K562 (cell line): Measurements from ENCODE around the gene TXNIP. TPM values are rescaled to one million over a fixed set of nuclear protein-coding genes. Genes with fewer than 3 reads are reported as not detected.

Experiments used
- ATAC-seq: fragments of 200-7000 bp; cut with Tn5 transposase; 3 replicates; pipeline ENCODE4 v1.9.1; 2020; ENCODE audit warnings: moderate library complexity
- BruUV-seq: library from RNA; stranded (reverse); fragments of 400-500 nt; replicated peaks from 2 replicates; lab custom pipeline; 2021; lab: Mats Ljungman, UMichigan
- CTCF ChIA-PET: fragments of 300-600 bp; formaldehyde crosslinking; extraction: SDS; loops from one replicate; lab custom pipeline; 2021; ENCODE audit warnings: low intra/inter-chr PET ratio; lab: Yijun Ruan, JAX
- POLR2A ChIA-PET: fragments of 300-600, 350-650 bp; sonication (Branson Sonifier 250); formaldehyde crosslinking; extraction: SDS; loops from one replicate; lab custom pipeline; 2021; ENCODE audit warnings: antibody characterized with exemption, inconsistent platforms; lab: Yijun Ruan, JAX
- DNase-seq, 4 experiments: peaks; one replicate each; pipeline versions ENCODE4 v3.0.0 to v3.0.0-alpha.2; 2011 to 2018; ENCODE audit warnings: low spot score in 3 of 4, mixed read lengths in 3 of 4; ENCODE audit errors: extremely low read depth in 1 of 4
- FAIRE-seq: peaks from 2 replicates; lab custom pipeline; 2011; peaks lifted over from hg19 to GRCh38; lab: Jason Lieb, UNC
- H2AFZ ChIP-seq: 2 replicates; pipeline ENCODE4 v1.6.0; 2011; ENCODE audit warnings: low read depth, low read length, control low read depth, inconsistent platforms
- H3K27ac ChIP-seq: fragments of 200-600 bp; 3 replicates; pipeline ENCODE4 v1.8.0; 2011; ENCODE audit warnings: low read depth, mild to moderate bottlenecking, control low read depth, inconsistent platforms, low read length, moderate library complexity, mixed read lengths; ENCODE audit errors: extremely low read depth
- H3K27me3 ChIP-seq, 2 experiments: fragments of 300-600 bp in 1 of 2; 2 replicates in 1 of 2; 3 replicates in 1 of 2; pipeline versions ENCODE4 v1.6.0 to v1.8.0; 2011; ENCODE audit warnings: inconsistent platforms in 2 of 2, low read length in 2 of 2, mild to moderate bottlenecking in 1 of 2, mixed read lengths in 1 of 2, moderate library complexity in 1 of 2; ENCODE audit not compliant: control insufficient read depth in 2 of 2, insufficient read depth in 2 of 2
- H3K36me3 ChIP-seq: fragments of 300-600 bp; 3 replicates; pipeline ENCODE4 v1.8.0; 2011; ENCODE audit warnings: mild to moderate bottlenecking, low read length, inconsistent platforms; ENCODE audit not compliant: control insufficient read depth, insufficient read depth
- H3K4me1 ChIP-seq, 2 experiments: fragments of 200-600 bp in 1 of 2; replicated peaks in 1 of 2; 2 replicates in 1 of 2; 3 replicates in 1 of 2; pipeline versions ENCODE4 v1.5.1 to v1.8.0; 2011; ENCODE audit warnings: inconsistent platforms in 2 of 2, low read length in 2 of 2, mild to moderate bottlenecking in 1 of 2, mixed read lengths in 1 of 2, moderate library complexity in 1 of 2; ENCODE audit not compliant: control insufficient read depth in 2 of 2, insufficient read depth in 2 of 2
- H3K4me2 ChIP-seq: 2 replicates; pipeline ENCODE4 v1.6.1; 2011; ENCODE audit warnings: low read length, control low read depth, inconsistent platforms, mixed read lengths; ENCODE audit not compliant: insufficient read depth
- H3K4me3 ChIP-seq: fragments of 200-600 bp; sonication (generic), shearing (Covaris generic); 2 replicates; pipeline ENCODE4 v1.5.1; 2016; ENCODE audit warnings: control low read depth, inconsistent platforms
- H3K79me2 ChIP-seq: fragments of 200-600 bp; 3 replicates; pipeline ENCODE4 v1.8.0; 2011; ENCODE audit warnings: low read length, inconsistent platforms; ENCODE audit not compliant: control insufficient read depth, insufficient read depth
- H3K9ac ChIP-seq, 2 experiments: 2 replicates each; pipeline versions ENCODE4 v1.6.0 to v1.6.1; 2011; ENCODE audit warnings: low read depth in 2 of 2, low read length in 2 of 2, control low read depth in 1 of 2, inconsistent platforms in 1 of 2, mild to moderate bottlenecking in 1 of 2, mixed read lengths in 1 of 2; ENCODE audit not compliant: insufficient read depth in 1 of 2
- H3K9me1 ChIP-seq: one replicate; pipeline ENCODE4 v1.6.0; 2011; ENCODE audit warnings: inconsistent platforms, mild to moderate bottlenecking, low read length, moderate library complexity; ENCODE audit not compliant: control insufficient read depth, insufficient read depth
- H3K9me3 ChIP-seq: replicated peaks from 2 replicates; pipeline ENCODE4 v1.5.1; 2011; ENCODE audit warnings: low read depth, low read length, inconsistent platforms; ENCODE audit not compliant: control insufficient read depth, insufficient read depth
- H4K20me1 ChIP-seq: replicated peaks from 2 replicates; pipeline ENCODE4 v1.6.1; 2011; ENCODE audit warnings: low read length, inconsistent platforms, mixed read lengths; ENCODE audit not compliant: control insufficient read depth, insufficient read depth
- HLTF ChIP-seq: fragments of 450-650 bp; IDR thresholded peaks from 2 replicates; pipeline ENCODE4 v1.6.1; 2016
- HNRNPH1 ChIP-seq: fragments of 200-400 bp; formaldehyde crosslinking; optimal IDR thresholded peaks from 2 replicates; pipeline ENCODE3; 2017; ENCODE audit warnings: low read depth, mild to moderate bottlenecking, low read length, moderate library complexity
- NFE2L1 ChIP-seq: fragments of 450-650 bp; IDR thresholded peaks from 2 replicates; pipeline ENCODE4 v1.6.1; 2016; ENCODE audit warnings: missing genetic modification characterization, low read depth, mild to moderate bottlenecking, missing compliant biosample characterization, moderate library complexity, borderline replicate concordance
- NR3C1 ChIP-seq: sonication (generic); formaldehyde crosslinking; IDR thresholded peaks from 2 replicates; pipeline ENCODE4 v1.8.1; 2022; ENCODE audit warnings: missing genetic modification reagents
- PPARD ChIP-seq: fragments of 250-450 bp; sonication (Bioruptor Pico); IDR thresholded peaks from 2 replicates; pipeline ENCODE4 v1.8.0; 2022; ENCODE audit warnings: inconsistent platforms, mild to moderate bottlenecking, moderate library complexity
- PURB ChIP-seq: sonication (generic); formaldehyde crosslinking; IDR thresholded peaks from 2 replicates; pipeline ENCODE4 v1.9.0; 2021; ENCODE audit warnings: low read depth, mild to moderate bottlenecking, missing genetic modification reagents
- RAD21 ChIP-seq, 2 experiments: fragments of 250-450 bp in 1 of 2; fragments of 450-650 bp in 1 of 2; sonication (Bioruptor Pico) in 1 of 2; formaldehyde crosslinking in 1 of 2; IDR thresholded peaks in 1 of 2; conservative IDR thresholded peaks in 1 of 2; 2 replicates each; pipeline versions ENCODE4 v1.4.0 to v1.8.0; 2020 to 2022; ENCODE audit warnings: mild to moderate bottlenecking in 2 of 2, moderate library complexity in 1 of 2
- SMAD1 ChIP-seq: fragments of 150-350 bp; IDR thresholded peaks from 2 replicates; pipeline ENCODE4 v1.6.1; 2014; ENCODE audit warnings: low read length, low read depth; ENCODE audit not compliant: partially characterized antibody
- TFAP4 ChIP-seq: sonication (generic); formaldehyde crosslinking; IDR thresholded peaks from 2 replicates; pipeline ENCODE4 v1.8.0; 2022; ENCODE audit warnings: missing genetic modification reagents, mild to moderate bottlenecking, moderate library complexity, borderline replicate concordance
- TFE3 ChIP-seq: fragments of 450-650 bp; formaldehyde crosslinking; IDR thresholded peaks from 2 replicates; pipeline ENCODE4 v1.4.0; 2020; ENCODE audit warnings: mild to moderate bottlenecking, mixed read lengths
- TRIM28 ChIP-seq: fragments of 450-650 bp; IDR thresholded peaks from 2 replicates; pipeline ENCODE4 v1.6.1; 2017
- ZNF23 ChIP-seq: fragments of 250-450 bp; sonication (Bioruptor Pico); IDR thresholded peaks from 2 replicates; pipeline ENCODE4 v1.4.0; 2020; ENCODE audit warnings: mild to moderate bottlenecking
- ZNF239 ChIP-seq: fragments of 250-450 bp; sonication (Bioruptor Pico); IDR thresholded peaks from 2 replicates; pipeline ENCODE4 v1.4.0; 2020; ENCODE audit warnings: mild to moderate bottlenecking
- ZNF347 ChIP-seq: fragments of 450-650 bp; formaldehyde crosslinking; IDR thresholded peaks from 2 replicates; pipeline ENCODE4 v1.4.0; 2020; ENCODE audit warnings: low read depth, mild to moderate bottlenecking, moderate library complexity
- ZNF445 ChIP-seq: fragments of 250-450 bp; sonication (Bioruptor Pico); IDR thresholded peaks from 2 replicates; pipeline ENCODE4 v1.4.0; 2020; ENCODE audit warnings: low read depth, mild to moderate bottlenecking, moderate library complexity
- ZNF707 ChIP-seq: fragments of 250-450 bp; sonication (Bioruptor Pico); conservative IDR thresholded peaks from 2 replicates; pipeline ENCODE4 v1.8.0; 2022; ENCODE audit warnings: inconsistent platforms, mild to moderate bottlenecking, moderate library complexity
- WGBS: fragments of 100-300 bp; shearing (Covaris generic); methylation state at CpG from one replicate; pipeline ENCODE4 v1.1.6; 2016; ENCODE audit warnings: low coverage, mixed read lengths; ENCODE audit not compliant: insufficient coverage; ENCODE audit errors: missing lambda C conversion rate; 5-methylcytosine and 5-hydroxymethylcytosine counted together
- in situ Hi-C: fragments of 300-500 bp; cut with MboI; formaldehyde crosslinking; loops from 4 replicates; pipeline ENCODE4 v1.15.0; 2018; ENCODE audit warnings: inconsistent platforms, mixed read lengths
- intact Hi-C: fragments of 100-400 bp; cut with micrococcal nuclease; formaldehyde crosslinking; loops from 2 replicates; pipeline ENCODE4 v1.14.2; 2022
- polyA plus RNA-seq, 8 experiments: library from polyadenylated mRNA; depleted of rRNA in 4 of 8; stranded (reverse) in 5 of 8; unstranded in 3 of 8; fragments of >200 nt; fragmentation: Nextera tagmentation in 2 of 8; fragmentation: Illumina TruSeq in 1 of 8; extraction: Ambion mirVana in 2 of 8; extraction: Trizol in 1 of 8; gene quantifications; 2 replicates each; pipeline versions ENCODE4 v1.2.1 to v1.2.3, GENCODE V29; 2011 to 2014; ENCODE audit warnings: inconsistent platforms in 1 of 8, missing spikeins in 1 of 8
- total RNA-seq, 7 experiments: library from RNA; depleted of rRNA in 6 of 7; stranded (reverse); fragments of >200 nt in 6 of 7; fragmentation: Illumina TruSeq in 2 of 7; extraction: Trizol in 2 of 7; gene quantifications; 2 replicates each; pipeline versions ENCODE4 v1.2.1 to v1.2.3, GENCODE V29; 2011 to 2021; ENCODE audit warnings: low replicate concordance in 1 of 7
- TF ChIP-seq, protein P1 (sequence below): fragments of 450-650 bp; IDR thresholded peaks from 2 replicates; pipeline ENCODE4 v1.6.1; 2018; ENCODE audit warnings: mild to moderate bottlenecking, low read depth; ENCODE audit not compliant: partially characterized antibody
- TF ChIP-seq, protein P2 (sequence below): sonication (generic); formaldehyde crosslinking; IDR thresholded peaks from 2 replicates; pipeline ENCODE4 v1.9.0; 2022; ENCODE audit warnings: mild to moderate bottlenecking, missing genetic modification reagents

Gene TXNIP
- total and polyA plus RNA-seq, 9 of the 15 experiments (the other 6 are each of a cell fraction or from before 2014, with no cell fraction given) = 120 to 499 (median 257) TPM

DNA sequence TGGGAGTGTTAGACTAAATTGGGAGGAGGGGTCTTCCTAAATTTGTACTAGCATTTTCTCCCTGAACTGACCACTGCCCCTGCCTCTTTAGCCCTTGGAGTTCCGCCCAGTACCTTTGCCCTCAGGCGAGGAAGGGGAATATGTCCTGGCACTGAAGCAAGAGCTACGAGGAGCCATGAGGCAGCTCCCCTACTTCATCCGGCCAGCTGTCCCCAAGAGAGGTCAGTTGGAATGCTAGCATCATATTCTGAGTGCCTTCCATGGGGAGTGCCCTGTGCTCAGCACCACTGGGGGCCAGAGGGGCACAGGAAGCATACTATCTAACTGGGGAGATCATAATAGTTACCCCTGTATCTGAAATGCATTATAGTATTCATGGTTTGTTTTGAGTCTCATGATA is 21.2 kb downstream of the TXNIP start:
- H3K4me3 ChIP-seq = no peak overlapping the region
- H3K4me2 ChIP-seq = no peak overlapping the region
- peaks cover 21% of the 10 kb centered on the region for H3K79me2 ChIP-seq
- no peak overlapping the region for H3K27ac ChIP-seq
- H2AFZ ChIP-seq = no peak overlapping the region
- peaks cover 16% of the 10 kb centered on the region for H3K36me3 ChIP-seq
- H3K4me1 ChIP-seq = peaks cover 17 to 28% of the 10 kb centered on the region in 2 experiments
- POLR2A ChIA-PET = interaction anchor here (15.5 kb wide), 1 partner anchor 18 kb away, joined by 320 read pairs; the partner anchor contains the start of gene TXNIP
- intact Hi-C loops = no loop called here
- no peak for ATAC-seq
- H3K9ac ChIP-seq = peak overlapping the region in 1 of 2 experiments; percentile 3; a peak in 1 of 4 replicates
- H3K9me1 ChIP-seq = no peaks in the 10 kb centered on the region
- no TSS peak for BruUV-seq
- H4K20me1 ChIP-seq = no peaks in the 10 kb centered on the region
- in situ Hi-C loops = no loop called here
- DNase-seq = no peak
- H3K27me3 ChIP-seq = no peaks in the 10 kb centered on the region
- FAIRE-seq = no peak
- CTCF ChIA-PET = no interaction called here
- WGBS = 79% methylated on average over 4 of the region's 4 CpGs
- H3K9me3 ChIP-seq = no peaks in the 10 kb centered on the region
- no peak for TF ChIP-seq RAD21 (CRISPR knock-in tag; conservative IDR thresholded peaks at IDR 0.05 in 1 of 2, IDR thresholded peaks at IDR 0.05 in 1 of 2)
- TF ChIP-seq HLTF = no peak
- no peak for TF ChIP-seq ZNF707 (CRISPR knock-in tag)
- no peak for TF ChIP-seq PURB (CRISPR knock-in tag)
- TF ChIP-seq PPARD (CRISPR knock-in tag) = no peak
- TF ChIP-seq HNRNPH1 = no peak
- TF ChIP-seq SMAD1 = no peak
- no peak for TF ChIP-seq NR3C1 (CRISPR knock-in tag)
- TF ChIP-seq, protein P1, sequence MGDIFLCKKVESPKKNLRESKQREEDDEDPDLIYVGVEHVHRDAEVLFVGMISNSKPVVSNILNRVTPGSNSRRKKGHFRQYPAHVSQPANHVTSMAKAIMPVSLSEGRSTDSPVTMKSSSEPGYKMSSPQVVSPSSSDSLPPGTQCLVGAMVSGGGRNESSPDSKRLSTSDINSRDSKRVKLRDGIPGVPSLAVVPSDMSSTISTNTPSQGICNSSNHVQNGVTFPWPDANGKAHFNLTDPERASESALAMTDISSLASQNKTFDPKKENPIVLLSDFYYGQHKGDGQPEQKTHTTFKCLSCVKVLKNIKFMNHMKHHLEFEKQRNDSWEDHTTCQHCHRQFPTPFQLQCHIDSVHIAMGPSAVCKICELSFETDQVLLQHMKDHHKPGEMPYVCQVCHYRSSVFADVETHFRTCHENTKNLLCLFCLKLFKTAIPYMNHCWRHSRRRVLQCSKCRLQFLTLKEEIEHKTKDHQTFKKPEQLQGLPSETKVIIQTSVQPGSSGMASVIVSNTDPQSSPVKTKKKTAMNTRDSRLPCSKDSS = no peak
- TF ChIP-seq, protein P2, sequence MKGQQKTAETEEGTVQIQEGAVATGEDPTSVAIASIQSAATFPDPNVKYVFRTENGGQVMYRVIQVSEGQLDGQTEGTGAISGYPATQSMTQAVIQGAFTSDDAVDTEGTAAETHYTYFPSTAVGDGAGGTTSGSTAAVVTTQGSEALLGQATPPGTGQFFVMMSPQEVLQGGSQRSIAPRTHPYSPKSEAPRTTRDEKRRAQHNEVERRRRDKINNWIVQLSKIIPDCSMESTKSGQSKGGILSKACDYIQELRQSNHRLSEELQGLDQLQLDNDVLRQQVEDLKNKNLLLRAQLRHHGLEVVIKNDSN (CRISPR knock-in tag) = no peak
- no peak for TF ChIP-seq TRIM28
- no peak for TF ChIP-seq ZNF445 (CRISPR knock-in tag)
- no peak for TF ChIP-seq ZNF23 (CRISPR knock-in tag)
- no peak for TF ChIP-seq NFE2L1 (tag)
- no peak for TF ChIP-seq TFE3 (CRISPR knock-in tag)
- no peak for TF ChIP-seq ZNF239
- no peak for TF ChIP-seq ZNF347 (CRISPR knock-in tag)
- no peak for TF ChIP-seq TFAP4 (CRISPR knock-in tag)
